ENCODE results near the gene PYDC2.

DNA sequence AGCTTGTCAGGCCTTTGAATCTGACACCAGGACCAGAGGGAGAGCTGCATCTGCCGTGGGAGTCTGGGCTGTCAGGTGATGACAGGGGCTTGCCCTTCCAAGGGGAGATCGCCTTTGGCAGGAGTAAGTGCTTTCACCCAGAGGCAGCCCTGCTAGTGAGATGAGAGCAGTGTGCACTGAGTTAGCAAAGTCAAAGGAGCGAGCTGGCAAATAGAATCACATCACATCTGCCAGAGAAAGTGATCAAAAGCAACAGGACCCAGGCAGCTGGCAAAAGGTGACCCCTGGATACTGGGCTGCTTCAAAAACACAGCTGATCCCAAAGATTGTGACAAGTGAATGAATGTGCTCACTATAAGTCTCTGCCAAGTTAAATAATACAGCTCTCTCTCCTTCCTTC, 36.1 kb upstream of the PYDC2 start:
- TF ChIP-seq CTCF (IDR thresholded peaks at IDR 0.05; ENCODE audit: control extremely low read depth in 1 of 3, insufficient read depth in 1 of 3, low read depth in 1 of 3, low read length in 3 of 3), result no peak
- no peak for TF ChIP-seq EZH2 (IDR thresholded peaks at IDR 0.05; ENCODE audit: low read depth, low read length, severe bottlenecking)
- TF ChIP-seq, protein P1, sequence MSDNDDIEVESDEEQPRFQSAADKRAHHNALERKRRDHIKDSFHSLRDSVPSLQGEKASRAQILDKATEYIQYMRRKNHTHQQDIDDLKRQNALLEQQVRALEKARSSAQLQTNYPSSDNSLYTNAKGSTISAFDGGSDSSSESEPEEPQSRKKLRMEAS (IDR thresholded peaks at IDR 0.05), result no peak
- no peak for TF ChIP-seq POLR2A (IDR thresholded peaks at IDR 0.05; ENCODE audit: control extremely low read depth in 1 of 2, low read depth in 2 of 2, low read length in 2 of 2)
- no peak for TF ChIP-seq POLR2AphosphoS5 (IDR thresholded peaks at IDR 0.05; ENCODE audit: low read depth, low read length)
- TF ChIP-seq, protein P2, sequence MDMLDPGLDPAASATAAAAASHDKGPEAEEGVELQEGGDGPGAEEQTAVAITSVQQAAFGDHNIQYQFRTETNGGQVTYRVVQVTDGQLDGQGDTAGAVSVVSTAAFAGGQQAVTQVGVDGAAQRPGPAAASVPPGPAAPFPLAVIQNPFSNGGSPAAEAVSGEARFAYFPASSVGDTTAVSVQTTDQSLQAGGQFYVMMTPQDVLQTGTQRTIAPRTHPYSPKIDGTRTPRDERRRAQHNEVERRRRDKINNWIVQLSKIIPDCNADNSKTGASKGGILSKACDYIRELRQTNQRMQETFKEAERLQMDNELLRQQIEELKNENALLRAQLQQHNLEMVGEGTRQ (IDR thresholded peaks at IDR 0.05; ENCODE audit: low read length), result no peak
- no peak for TF ChIP-seq CHD2 (IDR thresholded peaks at IDR 0.05; ENCODE audit: low read length)
- TF ChIP-seq CBX8 (IDR thresholded peaks at IDR 0.05; ENCODE audit: borderline replicate concordance, low read depth, low read length), result no peak
- no peak for TF ChIP-seq RAD21 (IDR thresholded peaks at IDR 0.05 in 1 of 2, conservative IDR thresholded peaks at IDR 0.05 in 1 of 2; ENCODE audit: low read depth in 2 of 2, low read length in 2 of 2)
- TF ChIP-seq, protein P3, sequence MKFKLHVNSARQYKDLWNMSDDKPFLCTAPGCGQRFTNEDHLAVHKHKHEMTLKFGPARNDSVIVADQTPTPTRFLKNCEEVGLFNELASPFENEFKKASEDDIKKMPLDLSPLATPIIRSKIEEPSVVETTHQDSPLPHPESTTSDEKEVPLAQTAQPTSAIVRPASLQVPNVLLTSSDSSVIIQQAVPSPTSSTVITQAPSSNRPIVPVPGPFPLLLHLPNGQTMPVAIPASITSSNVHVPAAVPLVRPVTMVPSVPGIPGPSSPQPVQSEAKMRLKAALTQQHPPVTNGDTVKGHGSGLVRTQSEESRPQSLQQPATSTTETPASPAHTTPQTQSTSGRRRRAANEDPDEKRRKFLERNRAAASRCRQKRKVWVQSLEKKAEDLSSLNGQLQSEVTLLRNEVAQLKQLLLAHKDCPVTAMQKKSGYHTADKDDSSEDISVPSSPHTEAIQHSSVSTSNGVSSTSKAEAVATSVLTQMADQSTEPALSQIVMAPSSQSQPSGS (IDR thresholded peaks at IDR 0.05; ENCODE audit: low read length), result no peak

Data from H1 (cell line).